ENCODE measurements around the gene TEKT5.
"Not testable (repeated sequence)": the region's sequence is repeated elsewhere in the genome, so short reads cannot be mapped to it uniquely, and the experiment has no call there.

TEKT5 gene

GRCh38 chr16:10657925-10658324 is 36.8 kb downstream of the TEKT5 start:
- no peak for DNase-seq

- no peak for DNase-seq
Measured at GRCh38 chr16:10656618-10657017, 38.1 kb downstream of the TEKT5 start.

GRCh38 chr16:10655415-10655977 is 39.2 kb downstream of the TEKT5 start:
- no peak for DNase-seq

GRCh38 chr16:10654592-10655414 is 39.9 kb downstream of the TEKT5 start:
- DNase-seq: no peak

GRCh38 chr16:10652730-10653590 is 41.8 kb downstream of the TEKT5 start:
- DNase-seq: peak in 1 of 14 donors; percentile 1

GRCh38 chr16:10649098-10649497 is 45.6 kb downstream of the TEKT5 start:
- DNase-seq: not testable (repeated sequence)

GRCh38 chr16:10647721-10648296 is 46.9 kb downstream of the TEKT5 start:
- no peak for DNase-seq

- no peak for DNase-seq
Measured at GRCh38 chr16:10647264-10647720, 47.4 kb downstream of the TEKT5 start.

GRCh38 chr16:10646581-10647263 is 48.0 kb downstream of the TEKT5 start:
- DNase-seq: no peak

- DNase-seq: no peak
Measured at GRCh38 chr16:10646228-10646580, 48.5 kb downstream of the TEKT5 start.

- no peak for DNase-seq
Measured at GRCh38 chr16:10644092-10644491, 50.6 kb downstream of the TEKT5 start.

- no peak for DNase-seq
Measured at GRCh38 chr16:10642964-10643363, 51.8 kb downstream of the TEKT5 start.

GRCh38 chr16:10641953-10642949 is 52.5 kb downstream of the TEKT5 start:
- DNase-seq: no peak

- no peak for DNase-seq
Measured at GRCh38 chr16:10641555-10641952, 53.2 kb downstream of the TEKT5 start.

- no peak for DNase-seq
Measured at GRCh38 chr16:10640934-10641333, 53.8 kb downstream of the TEKT5 start.

GRCh38 chr16:10638101-10638500 is 56.6 kb downstream of the TEKT5 start:
- DNase-seq: no peak

- DNase-seq: no peak
Measured at GRCh38 chr16:10637337-10638037, 57.2 kb downstream of the TEKT5 start.

GRCh38 chr16:10635365-10636021 is 59.2 kb downstream of the TEKT5 start:
- DNase-seq: no peak

GRCh38 chr16:10633429-10633828 is 61.3 kb downstream of the TEKT5 start:
- DNase-seq: not testable (repeated sequence)

- no peak for DNase-seq
Measured at GRCh38 chr16:10631886-10632285, 62.8 kb downstream of the TEKT5 start.
